ENCODE data around the gene CREB5. TPM values are rescaled to one million over a fixed set of nuclear protein-coding genes. Genes with fewer than 3 reads are reported as not detected.

CREB5 gene
- total RNA-seq, 4 donors from 2014 or later = 0.88 to 31.4 (median 15.9) TPM

- H3K36me3 ChIP-seq = no peaks in the 10 kb centered on the region
- no peak overlapping the region for H3K4me3 ChIP-seq
- TF ChIP-seq CTCF (IDR thresholded peaks at IDR 0.05) (no peak), POLR2A (IDR thresholded peaks at IDR 0.05) (no peak)
- H3K27ac ChIP-seq = no peak overlapping the region
- no peaks in the 10 kb centered on the region for H3K9me3 ChIP-seq
- DNase-seq = no peak
- no peaks in the 10 kb centered on the region for H3K4me1 ChIP-seq
- no peaks in the 10 kb centered on the region for H3K27me3 ChIP-seq
These were observed 160.2 kb downstream of the CREB5 start for GRCh38 chr7:28572321-28573058.

- H3K4me3 ChIP-seq = no peak overlapping the region
- no peak overlapping the region for H3K27ac ChIP-seq
- DNase-seq = no peak
- no peaks in the 10 kb centered on the region for H3K4me1 ChIP-seq
- no peaks in the 10 kb centered on the region for H3K36me3 ChIP-seq
- no peaks in the 10 kb centered on the region for H3K27me3 ChIP-seq
- TF ChIP-seq CTCF (IDR thresholded peaks at IDR 0.05) (no peak), POLR2A (IDR thresholded peaks at IDR 0.05) (no peak)
- H3K9me3 ChIP-seq = no peaks in the 10 kb centered on the region
These were observed 160.8 kb downstream of the CREB5 start for GRCh38 chr7:28573059-28573553.

DNA sequence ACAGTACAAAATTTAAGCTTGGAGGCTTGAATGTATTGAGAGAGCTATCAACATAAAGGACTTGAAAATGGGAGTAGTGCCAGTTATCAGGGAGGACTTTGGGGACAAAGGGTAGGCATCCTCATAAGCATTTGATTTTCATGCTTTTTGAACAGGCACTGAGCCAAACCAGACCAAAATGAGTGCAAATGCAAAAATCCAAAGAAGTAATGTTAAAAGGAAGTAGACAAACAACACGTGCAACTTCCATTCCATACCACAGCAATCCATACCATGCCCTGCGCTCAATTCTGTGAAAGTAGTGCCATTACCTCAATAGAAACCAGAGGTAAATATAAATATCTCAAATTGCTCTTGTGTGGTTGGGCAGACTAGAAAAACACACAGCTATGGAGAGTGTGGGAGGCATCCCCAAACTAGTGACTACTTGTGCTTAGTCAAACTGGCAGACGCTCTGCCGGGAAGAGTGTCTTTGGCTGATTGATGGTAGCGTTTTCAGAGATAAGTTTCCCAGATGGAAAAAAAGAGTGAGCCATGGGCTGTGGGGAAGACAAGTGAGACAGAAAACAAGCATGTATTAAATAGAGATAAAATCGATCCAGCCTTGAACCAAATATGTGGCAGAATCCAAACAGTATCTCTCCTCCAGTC lies 161.5 kb downstream of the CREB5 start:
- TF ChIP-seq CTCF (IDR thresholded peaks at IDR 0.05) = no peak
- Histone ChIP-seq H3K27ac (no peak overlapping the region), H3K4me3 (no peak overlapping the region), H3K4me1 (no peaks in the 10 kb centered on the region), H3K27me3 (no peaks in the 10 kb centered on the region), H3K9me3 (no peaks in the 10 kb centered on the region), H3K36me3 (no peaks in the 10 kb centered on the region)
- no peak for DNase-seq

GRCh38 chr7:28575241-28575643 lies 162.9 kb downstream of the CREB5 start:
- no peaks in the 10 kb centered on the region for H3K9me3 ChIP-seq
- H3K27me3 ChIP-seq = no peaks in the 10 kb centered on the region
- TF ChIP-seq CTCF (IDR thresholded peaks at IDR 0.05) (no peak), POLR2A (IDR thresholded peaks at IDR 0.05) (no peak)
- H3K4me1 ChIP-seq = no peaks in the 10 kb centered on the region
- no peak for DNase-seq
- no peak overlapping the region for H3K27ac ChIP-seq
- no peaks in the 10 kb centered on the region for H3K36me3 ChIP-seq
- no peak overlapping the region for H3K4me3 ChIP-seq

DNA sequence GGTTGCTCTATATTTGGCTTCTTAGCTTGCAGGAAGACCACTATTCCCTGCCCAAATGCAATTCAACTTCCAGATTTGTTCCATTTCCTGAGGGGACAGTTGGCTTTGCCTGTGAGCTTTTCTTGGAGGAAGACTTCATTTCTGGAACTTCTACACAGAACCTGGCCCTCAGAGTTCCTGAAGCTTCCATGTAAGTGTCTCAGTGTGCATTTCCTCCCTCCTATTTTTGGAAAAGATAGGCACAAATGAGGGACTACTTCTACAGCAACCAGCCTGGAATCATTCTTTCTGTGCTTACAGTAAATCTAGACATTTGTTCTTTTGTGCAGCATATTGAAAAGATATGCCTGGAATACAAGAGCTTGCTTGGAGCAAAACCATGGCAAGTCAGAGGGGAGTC lies 164.3 kb downstream of the CREB5 start:
- Histone ChIP-seq H3K4me1 (no peaks in the 10 kb centered on the region), H3K36me3 (no peaks in the 10 kb centered on the region), H3K9me3 (no peaks in the 10 kb centered on the region), H3K27me3 (no peaks in the 10 kb centered on the region), H3K27ac (no peak overlapping the region), H3K4me3 (no peak overlapping the region)
- no peak for DNase-seq
- TF ChIP-seq POLR2A (IDR thresholded peaks at IDR 0.05) = no peak
- no peak for TF ChIP-seq CTCF (IDR thresholded peaks at IDR 0.05)
